GM23338 (cell line): ENCODE data around the gene MLLT1. TPM values are rescaled to one million over a fixed set of nuclear protein-coding genes. Genes with fewer than 3 reads are reported as not detected.

ENCODE experiments used
- ATAC-seq: fragments of 200-7000 bp; cut with Tn5 transposase; 3 replicates; pipeline ENCODE4 v1.9.1; 2020
- DNase-seq: peaks from one replicate; pipeline ENCODE4 v3.0.0-alpha.2; 2015; ENCODE audit warnings: low spot score
- H2AFZ ChIP-seq: fragments of 200-600 bp; sonication (generic); 2 replicates; pipeline ENCODE4 v1.8.0; 2016; ENCODE audit warnings: antibody characterized with exemption, mild to moderate bottlenecking, moderate library complexity
- H3F3A ChIP-seq: fragments of 200-600 bp; sonication (generic); replicated peaks from 2 replicates; pipeline ENCODE4 v1.8.0; 2017; ENCODE audit warnings: antibody characterized with exemption, mixed run types, low read depth
- H3K27ac ChIP-seq: fragments of 200-600 bp; sonication (generic); 2 replicates; pipeline ENCODE4 v1.6.1; 2016; ENCODE audit warnings: low read depth
- H3K27me3 ChIP-seq: fragments of 200-600 bp; sonication (generic); 2 replicates; pipeline ENCODE4 v1.8.0; 2016; ENCODE audit warnings: mild to moderate bottlenecking, mixed run types, moderate library complexity; ENCODE audit not compliant: insufficient read depth
- H3K36me3 ChIP-seq: fragments of 200-600 bp; sonication (generic); 2 replicates; pipeline ENCODE4 v1.8.0; 2016; ENCODE audit warnings: mild to moderate bottlenecking; ENCODE audit not compliant: insufficient read depth
- H3K4me1 ChIP-seq: fragments of 200-600 bp; sonication (generic); 2 replicates; pipeline ENCODE4 v1.8.0; 2016; ENCODE audit warnings: mild to moderate bottlenecking, moderate library complexity; ENCODE audit not compliant: insufficient read depth
- H3K4me2 ChIP-seq: fragments of 200-600 bp; sonication (generic); 2 replicates; pipeline ENCODE4 v1.7.1; 2017; ENCODE audit warnings: mixed run types
- H3K4me3 ChIP-seq: fragments of 200-600 bp; sonication (generic); 2 replicates; pipeline ENCODE4 v1.6.1; 2016; ENCODE audit warnings: mixed run types
- H3K79me2 ChIP-seq: fragments of 200-600 bp; sonication (generic); replicated peaks from 2 replicates; pipeline ENCODE4 v1.8.0; 2017; ENCODE audit warnings: mild to moderate bottlenecking; ENCODE audit not compliant: insufficient read depth
- H3K9me2 ChIP-seq: fragments of 200-600 bp; sonication (generic); 2 replicates; pipeline ENCODE4 v1.8.0; 2017; ENCODE audit not compliant: insufficient read depth
- H4K20me1 ChIP-seq: fragments of 200-600 bp; sonication (generic); replicated peaks from 2 replicates; pipeline ENCODE4 v1.8.0; 2017; ENCODE audit warnings: mild to moderate bottlenecking; ENCODE audit not compliant: insufficient read depth
- H3K27ac Mint-ChIP-seq: 2 replicates; pipeline ENCODE4 v1.8.0; 2020; ENCODE audit warnings: inconsistent platforms, mild to moderate bottlenecking, moderate library complexity, mixed read lengths
- H3K27me3 Mint-ChIP-seq: 3 replicates; pipeline ENCODE4 v1.8.0; 2022; ENCODE audit warnings: low read depth, mild to moderate bottlenecking, moderate library complexity, mixed read lengths, inconsistent platforms; ENCODE audit not compliant: insufficient read depth, poor library complexity
- H3K36me3 Mint-ChIP-seq: 3 replicates; pipeline ENCODE4 v1.8.0; 2021; ENCODE audit warnings: low read depth, mild to moderate bottlenecking, inconsistent platforms, moderate library complexity, mixed read lengths
- H3K4me1 Mint-ChIP-seq: 3 replicates; pipeline ENCODE4 v1.8.0; 2020; ENCODE audit warnings: mild to moderate bottlenecking, inconsistent platforms, mixed read lengths
- H3K4me3 Mint-ChIP-seq: 3 replicates; pipeline ENCODE4 v1.8.0; 2021; ENCODE audit warnings: moderate library complexity, mild to moderate bottlenecking, inconsistent platforms, mixed read lengths
- H3K9me3 Mint-ChIP-seq: 3 replicates; pipeline ENCODE4 v1.8.0; 2020; ENCODE audit warnings: moderate library complexity, mild to moderate bottlenecking, inconsistent platforms, mixed read lengths
- CREB1 ChIP-seq: fragments of 250-450 bp; sonication (Bioruptor Pico); IDR thresholded peaks from 2 replicates; pipeline ENCODE4 v1.5.0; 2020; ENCODE audit warnings: low read depth, mild to moderate bottlenecking, moderate library complexity
- EZH2 ChIP-seq: fragments of 200-600 bp; sonication (generic); IDR thresholded peaks from one replicate; pipeline ENCODE4 v1.8.0; 2017; ENCODE audit warnings: antibody characterized with exemption, mild to moderate bottlenecking, low read depth; ENCODE audit not compliant: unreplicated experiment
- EZH2phosphoT487 ChIP-seq: fragments of 200-600 bp; sonication (generic); IDR thresholded peaks from one replicate; pipeline ENCODE4 v1.8.1; 2018; ENCODE audit warnings: antibody characterized with exemption; ENCODE audit not compliant: unreplicated experiment
- JUNB ChIP-seq: IDR thresholded peaks from one replicate; pipeline ENCODE4 v1.6.1; 2016; ENCODE audit warnings: antibody characterized with exemption; ENCODE audit not compliant: unreplicated experiment
- NANOG ChIP-seq: IDR thresholded peaks from 2 replicates; pipeline ENCODE4 v1.6.1; 2016; ENCODE audit warnings: antibody characterized with exemption, borderline replicate concordance
- POLR2AphosphoS5 ChIP-seq: IDR thresholded peaks from 2 replicates; pipeline ENCODE4 v1.6.1; 2016; ENCODE audit warnings: antibody characterized with exemption, low read depth
- STAT1 ChIP-seq: IDR thresholded peaks from one replicate; pipeline ENCODE4 v1.6.1; 2016; ENCODE audit warnings: antibody characterized with exemption; ENCODE audit not compliant: unreplicated experiment
- ZNF114 ChIP-seq: fragments of 250-450 bp; sonication (Bioruptor Pico); IDR thresholded peaks from 2 replicates; pipeline ENCODE4 v1.5.0; 2020; ENCODE audit warnings: mild to moderate bottlenecking, moderate library complexity
- ZNF331 ChIP-seq: fragments of 250-450 bp; sonication (Bioruptor Pico); IDR thresholded peaks from 2 replicates; pipeline ENCODE4 v1.5.0; 2020; ENCODE audit warnings: low read depth, mild to moderate bottlenecking, moderate library complexity
- polyA plus RNA-seq: library from polyadenylated mRNA; unstranded; fragments of >200 nt; fragmentation: Nextera tagmentation; extraction: Ambion mirVana; gene quantifications from 2 replicates; pipeline ENCODE4 v1.2.1, GENCODE V29; 2016
- total RNA-seq: library from RNA; depleted of rRNA; stranded (reverse); fragments of >200 nt; shearing (Covaris generic); gene quantifications from 2 replicates; pipeline ENCODE4 v1.2.3, GENCODE V29; 2014
- TF ChIP-seq, protein P1 (sequence below): IDR thresholded peaks from one replicate; pipeline ENCODE4 v1.6.1; 2018; ENCODE audit warnings: antibody characterized with exemption; ENCODE audit not compliant: unreplicated experiment
- TF ChIP-seq, protein P2 (sequence below): fragments of 250-450 bp; sonication (Bioruptor Pico); IDR thresholded peaks from 2 replicates; pipeline ENCODE4 v1.5.0; 2020; ENCODE audit warnings: mild to moderate bottlenecking, moderate library complexity
- TF ChIP-seq, protein P3 (sequence below): IDR thresholded peaks from 2 replicates; pipeline ENCODE4 v1.6.1; 2016; ENCODE audit warnings: antibody characterized with exemption
- TF ChIP-seq, protein P4 (sequence below), 2 experiments: fragments of 200-600 bp in 1 of 2; sonication (generic) in 1 of 2; conservative IDR thresholded peaks; 2 replicates each; pipeline versions ENCODE4 v1.5.1 to v1.6.1; 2016 to 2017; ENCODE audit warnings: antibody characterized with exemption in 2 of 2, low read depth in 2 of 2, mild to moderate bottlenecking in 2 of 2, moderate library complexity in 1 of 2

The MLLT1 gene
- total and polyA plus RNA-seq, 2 experiments from 2014 or later = 17.8 to 23.4 TPM

DNA sequence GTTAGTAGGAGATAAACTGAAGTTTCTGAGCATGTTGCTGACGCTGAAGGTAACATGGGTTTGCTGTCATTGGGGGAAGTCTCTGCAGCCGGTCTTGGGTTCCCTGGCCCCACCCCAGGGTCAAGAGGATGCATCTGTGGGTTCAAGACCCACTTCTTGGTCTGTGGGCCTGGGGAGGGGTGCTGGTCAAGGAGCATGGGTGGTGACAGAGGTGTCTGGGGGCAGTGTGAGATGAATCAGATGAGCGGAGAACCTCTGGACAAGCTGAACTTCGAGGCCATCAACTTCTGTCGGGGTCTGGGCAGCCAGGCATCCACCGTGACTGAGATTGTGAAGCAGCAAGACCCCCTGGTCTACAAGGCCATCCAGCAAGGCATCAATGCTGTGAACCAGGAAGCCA is 92.4 kb downstream of the MLLT1 start:
- DNase-seq (no peak), ATAC-seq (no peak)
- Histone ChIP-seq H3K4me1 (no peaks in the 10 kb centered on the region), H3K9me2 (no peaks in the 10 kb centered on the region), H3K4me2 (no peak overlapping the region), H3F3A (no peaks in the 10 kb centered on the region), H2AFZ (no peak overlapping the region), H3K27me3 (no peaks in the 10 kb centered on the region; the same call in 1 of the 2 replicates), H3K79me2 (no peaks in the 10 kb centered on the region), H4K20me1 (no peaks in the 10 kb centered on the region), H3K27ac (no peak overlapping the region), H3K36me3 (no peaks in the 10 kb centered on the region; the same call in 1 of the 2 replicates), H3K4me3 (no peak overlapping the region)
- Mint-ChIP-seq H3K9me3 (peaks cover 93% of the 10 kb centered on the region), H3K36me3 (peaks cover 55% of the 10 kb centered on the region), H3K27ac (no peak overlapping the region), H3K27me3 (peaks cover 15% of the 10 kb centered on the region), H3K4me1 (no peaks in the 10 kb centered on the region), H3K4me3 (no peak overlapping the region)
- TF ChIP-seq, protein P1, sequence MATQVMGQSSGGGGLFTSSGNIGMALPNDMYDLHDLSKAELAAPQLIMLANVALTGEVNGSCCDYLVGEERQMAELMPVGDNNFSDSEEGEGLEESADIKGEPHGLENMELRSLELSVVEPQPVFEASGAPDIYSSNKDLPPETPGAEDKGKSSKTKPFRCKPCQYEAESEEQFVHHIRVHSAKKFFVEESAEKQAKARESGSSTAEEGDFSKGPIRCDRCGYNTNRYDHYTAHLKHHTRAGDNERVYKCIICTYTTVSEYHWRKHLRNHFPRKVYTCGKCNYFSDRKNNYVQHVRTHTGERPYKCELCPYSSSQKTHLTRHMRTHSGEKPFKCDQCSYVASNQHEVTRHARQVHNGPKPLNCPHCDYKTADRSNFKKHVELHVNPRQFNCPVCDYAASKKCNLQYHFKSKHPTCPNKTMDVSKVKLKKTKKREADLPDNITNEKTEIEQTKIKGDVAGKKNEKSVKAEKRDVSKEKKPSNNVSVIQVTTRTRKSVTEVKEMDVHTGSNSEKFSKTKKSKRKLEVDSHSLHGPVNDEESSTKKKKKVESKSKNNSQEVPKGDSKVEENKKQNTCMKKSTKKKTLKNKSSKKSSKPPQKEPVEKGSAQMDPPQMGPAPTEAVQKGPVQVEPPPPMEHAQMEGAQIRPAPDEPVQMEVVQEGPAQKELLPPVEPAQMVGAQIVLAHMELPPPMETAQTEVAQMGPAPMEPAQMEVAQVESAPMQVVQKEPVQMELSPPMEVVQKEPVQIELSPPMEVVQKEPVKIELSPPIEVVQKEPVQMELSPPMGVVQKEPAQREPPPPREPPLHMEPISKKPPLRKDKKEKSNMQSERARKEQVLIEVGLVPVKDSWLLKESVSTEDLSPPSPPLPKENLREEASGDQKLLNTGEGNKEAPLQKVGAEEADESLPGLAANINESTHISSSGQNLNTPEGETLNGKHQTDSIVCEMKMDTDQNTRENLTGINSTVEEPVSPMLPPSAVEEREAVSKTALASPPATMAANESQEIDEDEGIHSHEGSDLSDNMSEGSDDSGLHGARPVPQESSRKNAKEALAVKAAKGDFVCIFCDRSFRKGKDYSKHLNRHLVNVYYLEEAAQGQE = no peak
- no peak for TF ChIP-seq POLR2AphosphoS5
- TF ChIP-seq, protein P2, sequence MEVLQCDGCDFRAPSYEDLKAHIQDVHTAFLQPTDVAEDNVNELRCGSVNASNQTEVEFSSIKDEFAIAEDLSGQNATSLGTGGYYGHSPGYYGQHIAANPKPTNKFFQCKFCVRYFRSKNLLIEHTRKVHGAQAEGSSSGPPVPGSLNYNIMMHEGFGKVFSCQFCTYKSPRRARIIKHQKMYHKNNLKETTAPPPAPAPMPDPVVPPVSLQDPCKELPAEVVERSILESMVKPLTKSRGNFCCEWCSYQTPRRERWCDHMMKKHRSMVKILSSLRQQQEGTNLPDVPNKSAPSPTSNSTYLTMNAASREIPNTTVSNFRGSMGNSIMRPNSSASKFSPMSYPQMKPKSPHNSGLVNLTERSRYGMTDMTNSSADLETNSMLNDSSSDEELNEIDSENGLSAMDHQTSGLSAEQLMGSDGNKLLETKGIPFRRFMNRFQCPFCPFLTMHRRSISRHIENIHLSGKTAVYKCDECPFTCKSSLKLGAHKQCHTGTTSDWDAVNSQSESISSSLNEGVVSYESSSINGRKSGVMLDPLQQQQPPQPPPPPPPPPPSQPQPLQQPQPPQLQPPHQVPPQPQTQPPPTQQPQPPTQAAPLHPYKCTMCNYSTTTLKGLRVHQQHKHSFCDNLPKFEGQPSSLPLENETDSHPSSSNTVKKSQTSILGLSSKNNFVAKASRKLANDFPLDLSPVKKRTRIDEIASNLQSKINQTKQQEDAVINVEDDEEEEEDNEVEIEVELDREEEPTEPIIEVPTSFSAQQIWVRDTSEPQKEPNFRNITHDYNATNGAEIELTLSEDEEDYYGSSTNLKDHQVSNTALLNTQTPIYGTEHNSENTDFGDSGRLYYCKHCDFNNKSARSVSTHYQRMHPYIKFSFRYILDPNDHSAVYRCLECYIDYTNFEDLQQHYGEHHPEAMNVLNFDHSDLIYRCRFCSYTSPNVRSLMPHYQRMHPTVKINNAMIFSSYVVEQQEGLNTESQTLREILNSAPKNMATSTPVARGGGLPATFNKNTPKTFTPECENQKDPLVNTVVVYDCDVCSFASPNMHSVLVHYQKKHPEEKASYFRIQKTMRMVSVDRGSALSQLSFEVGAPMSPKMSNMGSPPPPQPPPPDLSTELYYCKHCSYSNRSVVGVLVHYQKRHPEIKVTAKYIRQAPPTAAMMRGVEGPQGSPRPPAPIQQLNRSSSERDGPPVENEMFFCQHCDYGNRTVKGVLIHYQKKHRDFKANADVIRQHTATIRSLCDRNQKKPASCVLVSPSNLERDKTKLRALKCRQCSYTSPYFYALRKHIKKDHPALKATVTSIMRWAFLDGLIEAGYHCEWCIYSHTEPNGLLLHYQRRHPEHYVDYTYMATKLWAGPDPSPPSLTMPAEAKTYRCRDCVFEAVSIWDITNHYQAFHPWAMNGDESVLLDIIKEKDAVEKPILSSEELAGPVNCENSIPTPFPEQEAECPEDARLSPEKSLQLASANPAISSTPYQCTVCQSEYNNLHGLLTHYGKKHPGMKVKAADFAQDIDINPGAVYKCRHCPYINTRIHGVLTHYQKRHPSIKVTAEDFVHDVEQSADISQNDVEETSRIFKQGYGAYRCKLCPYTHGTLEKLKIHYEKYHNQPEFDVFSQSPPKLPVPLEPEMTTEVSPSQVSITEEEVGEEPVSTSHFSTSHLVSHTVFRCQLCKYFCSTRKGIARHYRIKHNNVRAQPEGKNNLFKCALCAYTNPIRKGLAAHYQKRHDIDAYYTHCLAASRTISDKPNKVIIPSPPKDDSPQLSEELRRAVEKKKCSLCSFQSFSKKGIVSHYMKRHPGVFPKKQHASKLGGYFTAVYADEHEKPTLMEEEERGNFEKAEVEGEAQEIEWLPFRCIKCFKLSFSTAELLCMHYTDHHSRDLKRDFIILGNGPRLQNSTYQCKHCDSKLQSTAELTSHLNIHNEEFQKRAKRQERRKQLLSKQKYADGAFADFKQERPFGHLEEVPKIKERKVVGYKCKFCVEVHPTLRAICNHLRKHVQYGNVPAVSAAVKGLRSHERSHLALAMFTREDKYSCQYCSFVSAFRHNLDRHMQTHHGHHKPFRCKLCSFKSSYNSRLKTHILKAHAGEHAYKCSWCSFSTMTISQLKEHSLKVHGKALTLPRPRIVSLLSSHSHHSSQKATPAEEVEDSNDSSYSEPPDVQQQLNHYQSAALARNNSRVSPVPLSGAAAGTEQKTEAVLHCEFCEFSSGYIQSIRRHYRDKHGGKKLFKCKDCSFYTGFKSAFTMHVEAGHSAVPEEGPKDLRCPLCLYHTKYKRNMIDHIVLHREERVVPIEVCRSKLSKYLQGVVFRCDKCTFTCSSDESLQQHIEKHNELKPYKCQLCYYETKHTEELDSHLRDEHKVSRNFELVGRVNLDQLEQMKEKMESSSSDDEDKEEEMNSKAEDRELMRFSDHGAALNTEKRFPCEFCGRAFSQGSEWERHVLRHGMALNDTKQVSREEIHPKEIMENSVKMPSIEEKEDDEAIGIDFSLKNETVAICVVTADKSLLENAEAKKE = no peak
- TF ChIP-seq ZNF331 (CRISPR knock-in tag) = no peak
- TF ChIP-seq JUNB = no peak
- TF ChIP-seq EZH2 = no peak
- TF ChIP-seq, protein P3, sequence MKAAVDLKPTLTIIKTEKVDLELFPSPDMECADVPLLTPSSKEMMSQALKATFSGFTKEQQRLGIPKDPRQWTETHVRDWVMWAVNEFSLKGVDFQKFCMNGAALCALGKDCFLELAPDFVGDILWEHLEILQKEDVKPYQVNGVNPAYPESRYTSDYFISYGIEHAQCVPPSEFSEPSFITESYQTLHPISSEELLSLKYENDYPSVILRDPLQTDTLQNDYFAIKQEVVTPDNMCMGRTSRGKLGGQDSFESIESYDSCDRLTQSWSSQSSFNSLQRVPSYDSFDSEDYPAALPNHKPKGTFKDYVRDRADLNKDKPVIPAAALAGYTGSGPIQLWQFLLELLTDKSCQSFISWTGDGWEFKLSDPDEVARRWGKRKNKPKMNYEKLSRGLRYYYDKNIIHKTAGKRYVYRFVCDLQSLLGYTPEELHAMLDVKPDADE = no peak
- TF ChIP-seq CREB1 (CRISPR knock-in tag) = no peak
- TF ChIP-seq, protein P4, sequence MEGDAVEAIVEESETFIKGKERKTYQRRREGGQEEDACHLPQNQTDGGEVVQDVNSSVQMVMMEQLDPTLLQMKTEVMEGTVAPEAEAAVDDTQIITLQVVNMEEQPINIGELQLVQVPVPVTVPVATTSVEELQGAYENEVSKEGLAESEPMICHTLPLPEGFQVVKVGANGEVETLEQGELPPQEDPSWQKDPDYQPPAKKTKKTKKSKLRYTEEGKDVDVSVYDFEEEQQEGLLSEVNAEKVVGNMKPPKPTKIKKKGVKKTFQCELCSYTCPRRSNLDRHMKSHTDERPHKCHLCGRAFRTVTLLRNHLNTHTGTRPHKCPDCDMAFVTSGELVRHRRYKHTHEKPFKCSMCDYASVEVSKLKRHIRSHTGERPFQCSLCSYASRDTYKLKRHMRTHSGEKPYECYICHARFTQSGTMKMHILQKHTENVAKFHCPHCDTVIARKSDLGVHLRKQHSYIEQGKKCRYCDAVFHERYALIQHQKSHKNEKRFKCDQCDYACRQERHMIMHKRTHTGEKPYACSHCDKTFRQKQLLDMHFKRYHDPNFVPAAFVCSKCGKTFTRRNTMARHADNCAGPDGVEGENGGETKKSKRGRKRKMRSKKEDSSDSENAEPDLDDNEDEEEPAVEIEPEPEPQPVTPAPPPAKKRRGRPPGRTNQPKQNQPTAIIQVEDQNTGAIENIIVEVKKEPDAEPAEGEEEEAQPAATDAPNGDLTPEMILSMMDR (conservative IDR thresholded peaks at IDR 0.05; ENCODE audit: low read depth in 2 of 2) = no peak
- no peak for TF ChIP-seq EZH2phosphoT487
- TF ChIP-seq ZNF114 = no peak
- TF ChIP-seq STAT1 = no peak
- TF ChIP-seq NANOG = no peak
